Kidney capillary endothelial cell (primary cell): Measurements from ENCODE around the gene CCDC102B.
"Not testable (repeated sequence)": the region's sequence is repeated elsewhere in the genome, so short reads cannot be mapped to it uniquely, and the experiment has no call there.

Experiments
- DNase-seq: peaks from one replicate; pipeline ENCODE4 v3.0.0-alpha.2; 2018; ENCODE audit warnings: low spot score

The CCDC102B gene

GRCh38 chr18:68979737-68980136 lies 181.9 kb downstream of the CCDC102B start:
- no peak for DNase-seq

- DNase-seq, result no peak
Measured at GRCh38 chr18:68983126-68983525, 185.2 kb downstream of the CCDC102B start.

- DNase-seq, result no peak
Measured at GRCh38 chr18:68984342-68984741, 186.5 kb downstream of the CCDC102B start.

- no peak for DNase-seq
Measured at GRCh38 chr18:68985172-68985820, 187.4 kb downstream of the CCDC102B start.

- no peak for DNase-seq
Measured at GRCh38 chr18:68991286-68991685, 193.4 kb downstream of the CCDC102B start.

- DNase-seq, result no peak
Measured at GRCh38 chr18:68992719-68993482, 195.0 kb downstream of the CCDC102B start.

- DNase-seq, result no peak
Measured at GRCh38 chr18:68995675-68996074, 197.8 kb downstream of the CCDC102B start.

GRCh38 chr18:68997845-68998244 lies 200.0 kb downstream of the CCDC102B start:
- no peak for DNase-seq

GRCh38 chr18:69000366-69000765 lies 202.5 kb downstream of the CCDC102B start:
- DNase-seq, result no peak

- DNase-seq, result no peak
Measured at GRCh38 chr18:69002233-69002632, 204.4 kb downstream of the CCDC102B start.

GRCh38 chr18:69006212-69006611 lies 208.3 kb downstream of the CCDC102B start:
- DNase-seq, result not testable (repeated sequence)

- DNase-seq, result no peak
Measured at GRCh38 chr18:69008538-69008937, 210.7 kb downstream of the CCDC102B start.

- DNase-seq, result no peak
Measured at GRCh38 chr18:69021211-69021805, 223.4 kb downstream of the CCDC102B start.

GRCh38 chr18:69022426-69022825 lies 224.5 kb downstream of the CCDC102B start:
- no peak for DNase-seq

GRCh38 chr18:69031571-69031970 lies 233.7 kb downstream of the CCDC102B start:
- no peak for DNase-seq

- DNase-seq, result no peak
Measured at GRCh38 chr18:69032009-69032408, 234.1 kb downstream of the CCDC102B start.

- DNase-seq, result no peak
Measured at GRCh38 chr18:69035756-69036155, 237.9 kb downstream of the CCDC102B start.

GRCh38 chr18:69044215-69044614 lies 246.3 kb downstream of the CCDC102B start:
- DNase-seq, result no peak

GRCh38 chr18:69064063-69064462 lies 266.2 kb downstream of the CCDC102B start:
- no peak for DNase-seq

GRCh38 chr18:69067048-69067447 lies 269.2 kb downstream of the CCDC102B start:
- no peak for DNase-seq

- DNase-seq, result no peak
Measured at GRCh38 chr18:69071680-69072079, 273.8 kb downstream of the CCDC102B start.

- DNase-seq, result no peak
Measured at GRCh38 chr18:69081846-69082245, 284.0 kb downstream of the CCDC102B start.

GRCh38 chr18:69082499-69082898 lies 284.6 kb downstream of the CCDC102B start:
- no peak for DNase-seq
